GM19438 (cell line): Measurements from ENCODE around the gene CYP4F2.
"Not testable (repeated sequence)": the region's sequence is repeated elsewhere in the genome, so short reads cannot be mapped to it uniquely, and the experiment has no call there.

ENCODE experiments used
- ATAC-seq: cut with Tn5 transposase; IDR thresholded peaks from one replicate; pipeline ENCODE4 v1.9.1; 2021; ENCODE audit warnings: low read depth; ENCODE audit not compliant: unreplicated experiment

Gene CYP4F2

GRCh38 chr19:15862444-15862843 lies 35.4 kb downstream of the CYP4F2 start:
- ATAC-seq: no peak

GRCh38 chr19:15860522-15860921 lies 37.4 kb downstream of the CYP4F2 start:
- no peak for ATAC-seq

- ATAC-seq: no peak
Observed at GRCh38 chr19:15859187-15859586, 38.7 kb downstream of the CYP4F2 start.

DNA sequence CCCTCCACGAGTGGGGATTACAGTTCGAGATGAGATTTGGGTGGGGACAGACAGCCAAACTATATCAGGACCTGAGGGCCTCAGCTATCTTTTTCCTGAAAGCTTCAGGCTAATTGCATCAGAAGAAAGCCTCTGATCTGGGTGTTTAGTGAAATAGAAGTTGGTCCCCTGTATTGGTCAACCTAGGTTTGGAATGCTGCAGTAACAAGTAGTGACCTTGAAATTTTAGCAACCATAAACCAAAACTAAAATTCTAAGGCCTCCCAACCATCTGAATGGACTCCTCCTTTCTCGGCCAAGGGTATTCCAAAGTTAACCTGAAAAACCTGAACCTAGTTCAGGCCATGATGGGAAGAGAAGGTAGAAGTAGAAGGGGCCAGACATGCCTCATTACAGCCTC lies 47.5 kb downstream of the CYP4F2 start:
- no peak for ATAC-seq

GRCh38 chr19:15846923-15847322 lies 51.0 kb downstream of the CYP4F2 start:
- no peak for ATAC-seq

DNA sequence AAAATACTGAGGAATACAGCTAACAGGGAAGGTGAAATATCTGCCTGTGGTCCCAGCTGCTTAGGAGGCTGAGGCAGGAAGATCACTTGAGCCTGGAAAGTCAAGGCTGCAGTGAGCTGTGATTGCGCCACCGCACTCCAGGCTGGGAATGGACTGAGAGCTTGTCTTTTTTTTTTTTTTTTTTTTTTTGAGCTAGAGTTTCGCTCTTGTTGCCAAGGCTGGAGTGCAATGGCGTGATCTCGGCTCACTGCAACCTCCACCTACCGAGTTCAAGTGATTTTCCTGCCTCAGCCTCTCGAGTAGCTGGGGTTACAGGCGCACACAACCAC lies 54.0 kb downstream of the CYP4F2 start:
- ATAC-seq: not testable (repeated sequence)

DNA sequence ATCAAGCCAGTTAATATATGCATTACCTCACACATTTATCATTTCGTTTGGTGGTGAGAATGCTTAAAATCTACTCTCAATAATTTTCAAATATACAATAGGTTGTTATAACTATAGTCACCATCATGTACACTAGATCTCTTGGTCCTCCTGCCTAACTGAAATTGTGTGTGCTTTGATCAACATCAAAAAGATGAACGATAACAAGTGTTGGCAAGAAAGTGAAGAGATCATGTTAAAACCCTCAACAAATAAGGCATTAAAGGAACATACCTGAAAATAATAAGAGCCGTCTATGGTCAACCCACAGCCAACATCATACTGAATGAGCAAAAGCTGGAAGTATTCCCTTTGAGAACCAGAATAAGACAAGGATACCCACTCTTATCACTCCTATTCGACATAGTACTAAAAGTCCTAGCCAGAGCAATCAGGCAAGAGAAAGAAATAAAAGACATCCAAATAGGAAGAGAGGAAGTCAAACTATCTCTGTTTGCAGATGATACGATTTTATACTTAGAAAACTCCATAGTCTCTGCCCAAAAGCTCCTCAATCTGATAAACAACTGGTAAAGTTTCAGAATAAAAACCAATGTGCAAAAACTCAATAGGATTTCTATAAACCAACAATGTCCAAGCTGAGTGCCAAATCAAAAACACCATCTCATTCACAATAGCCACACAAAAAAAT lies 54.5 kb downstream of the CYP4F2 start:
- no peak for ATAC-seq

DNA sequence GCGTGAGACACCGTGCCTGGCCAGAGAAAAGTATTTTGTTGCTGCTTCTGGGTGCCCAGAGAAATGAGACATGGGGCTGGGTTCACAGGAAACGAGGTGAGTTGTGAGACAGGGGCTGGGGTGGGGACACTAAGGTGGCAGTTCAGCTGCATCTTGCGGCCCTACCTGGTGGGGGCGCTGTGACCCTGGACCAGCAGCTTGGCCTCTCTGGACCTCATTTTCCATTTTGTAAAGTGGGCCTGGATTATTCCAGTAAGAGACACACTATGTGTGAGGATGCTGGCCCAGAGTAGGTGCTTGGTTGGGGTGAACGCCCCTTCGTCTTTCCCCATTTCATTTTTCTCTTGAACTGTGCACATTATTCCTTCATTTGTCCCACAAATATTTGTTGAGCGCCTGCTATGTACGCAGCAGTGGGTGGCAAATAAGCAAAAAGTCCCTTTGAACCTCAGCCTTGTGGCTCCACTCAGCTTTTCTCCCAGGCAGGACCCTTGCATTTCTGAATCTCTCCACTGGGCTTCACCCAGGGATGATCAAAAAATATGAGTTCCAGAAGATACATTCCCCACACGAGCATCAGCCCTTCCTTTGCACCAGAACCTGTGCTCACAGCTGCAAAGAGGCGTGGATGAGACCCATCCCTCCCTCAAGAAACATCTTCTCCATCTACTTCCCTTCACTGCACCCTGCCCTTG lies 55.9 kb downstream of the CYP4F2 start:
- no peak for ATAC-seq

GRCh38 chr19:15840833-15841232 lies 57.0 kb downstream of the CYP4F2 start:
- ATAC-seq: no peak

GRCh38 chr19:15839888-15840287 lies 58.0 kb downstream of the CYP4F2 start:
- ATAC-seq: not testable (repeated sequence)

DNA sequence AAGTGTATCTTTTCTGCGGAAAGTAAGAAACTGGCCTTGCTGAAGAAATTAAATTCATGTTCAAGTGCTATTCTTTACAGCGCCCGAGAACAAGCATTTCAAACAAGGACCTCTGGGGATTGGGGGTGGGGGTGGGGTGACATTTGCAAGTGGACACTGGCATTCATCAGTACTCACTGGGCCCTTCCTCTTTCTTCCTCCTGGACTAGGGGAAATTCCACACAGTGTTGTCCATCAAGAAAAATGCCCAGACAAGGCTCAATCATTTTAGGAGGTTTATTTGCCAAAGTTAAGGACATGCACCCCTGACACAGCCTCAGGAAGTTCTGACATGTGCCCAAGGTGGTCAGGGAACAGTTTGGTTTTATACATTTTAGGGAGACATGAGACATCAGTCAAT lies 59.5 kb downstream of the CYP4F2 start:
- ATAC-seq: no peak

GRCh38 chr19:15837221-15837731 lies 60.6 kb downstream of the CYP4F2 start:
- ATAC-seq: peak; percentile 9

DNA sequence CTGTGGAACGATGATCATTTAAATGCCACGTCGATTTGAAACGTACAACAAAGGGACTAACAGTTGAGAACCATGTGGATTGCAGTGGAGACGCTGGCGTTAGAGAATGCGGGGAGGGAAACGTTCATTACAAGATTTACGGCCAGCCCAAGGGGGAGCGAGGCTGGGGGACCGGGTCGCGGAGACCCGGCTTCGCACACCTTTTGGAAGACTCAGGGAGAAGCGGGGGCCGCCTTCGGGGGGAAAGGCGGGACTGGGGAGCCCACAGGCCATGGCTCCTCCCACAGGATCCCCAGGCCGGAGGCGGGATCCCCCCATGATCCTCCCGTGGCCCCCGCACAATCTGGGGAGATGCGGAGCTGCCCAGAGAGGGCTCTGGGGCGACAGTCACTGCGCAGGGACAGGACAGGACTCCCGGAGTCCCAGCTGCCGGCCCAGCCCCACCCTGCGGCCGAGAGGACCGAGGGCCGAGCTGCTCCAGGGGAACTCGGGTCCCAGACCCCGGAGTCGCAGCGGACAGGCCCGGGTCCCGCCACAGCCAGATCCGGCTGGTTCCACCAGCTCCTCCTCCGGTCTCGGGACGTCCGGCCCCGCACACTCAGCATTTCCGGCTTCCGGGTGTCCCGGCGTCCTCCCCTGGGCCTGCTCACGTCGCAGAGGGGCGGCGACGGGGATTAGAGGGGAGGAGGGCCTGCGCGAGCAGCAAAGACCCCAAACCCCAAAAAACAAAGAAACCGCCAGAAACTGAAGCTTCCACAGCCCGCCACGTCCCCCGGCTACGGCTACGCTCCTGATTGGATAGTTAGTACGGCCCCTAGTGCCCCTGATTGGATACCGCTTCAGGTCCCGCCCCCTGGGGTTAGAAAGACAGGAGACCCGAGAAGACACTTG lies 61.3 kb downstream of the CYP4F2 start:
- ATAC-seq: peak; percentile 92

DNA sequence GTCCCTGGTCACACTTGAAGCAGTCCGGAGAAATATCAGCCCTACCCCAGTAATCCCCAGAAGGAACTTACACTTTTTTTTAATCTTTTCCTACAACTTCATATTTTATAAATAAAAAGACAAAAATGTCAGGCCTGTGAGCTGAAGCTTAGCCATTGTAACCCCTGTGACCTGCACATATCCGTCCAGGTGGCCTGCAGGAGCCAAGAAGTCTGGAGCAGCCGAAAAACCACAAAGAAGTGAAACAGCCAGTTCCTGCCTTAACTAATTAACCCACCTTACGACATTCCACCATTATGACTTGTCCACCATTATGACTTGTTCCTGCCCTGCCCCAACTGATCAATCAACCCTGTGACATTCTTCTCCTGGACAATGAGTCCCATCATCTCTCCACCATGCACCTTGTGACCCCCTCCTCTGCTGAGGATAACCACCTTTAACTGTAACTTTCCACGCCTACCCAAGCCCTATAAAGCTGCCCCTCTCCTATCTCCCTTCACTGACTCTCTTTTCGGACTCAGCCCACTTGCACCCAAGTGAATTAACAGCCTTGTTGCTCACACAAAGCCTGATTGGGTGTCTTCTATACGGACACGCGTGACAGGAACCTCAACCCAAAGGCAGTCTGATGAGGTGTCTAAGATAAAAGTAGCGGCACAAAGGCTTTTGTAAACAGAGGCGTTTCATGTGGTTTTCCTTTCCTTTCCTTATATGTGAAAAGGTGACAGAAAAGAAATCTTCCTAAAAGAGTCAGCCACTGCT lies 62.1 kb downstream of the CYP4F2 start:
- ATAC-seq: not testable (repeated sequence)

DNA sequence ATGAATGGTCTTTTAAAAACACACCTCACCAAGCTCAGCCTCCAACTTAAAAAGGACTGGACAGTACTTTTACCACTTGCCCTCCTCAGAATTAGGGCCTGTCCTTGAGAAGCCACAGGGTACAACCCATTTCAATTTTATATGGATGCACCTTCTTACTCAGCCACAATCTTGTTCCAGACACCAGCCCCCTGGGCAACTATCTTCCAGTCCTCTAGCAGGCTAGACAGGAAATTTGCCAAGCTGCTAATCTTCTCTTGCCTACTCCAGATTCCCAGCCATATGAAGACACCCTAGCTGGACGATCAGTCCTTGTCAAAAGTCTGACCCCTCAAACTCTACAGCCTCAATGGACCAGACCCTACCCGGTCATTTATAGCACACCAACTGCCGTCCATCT lies 63.6 kb downstream of the CYP4F2 start:
- not testable (repeated sequence) for ATAC-seq

DNA sequence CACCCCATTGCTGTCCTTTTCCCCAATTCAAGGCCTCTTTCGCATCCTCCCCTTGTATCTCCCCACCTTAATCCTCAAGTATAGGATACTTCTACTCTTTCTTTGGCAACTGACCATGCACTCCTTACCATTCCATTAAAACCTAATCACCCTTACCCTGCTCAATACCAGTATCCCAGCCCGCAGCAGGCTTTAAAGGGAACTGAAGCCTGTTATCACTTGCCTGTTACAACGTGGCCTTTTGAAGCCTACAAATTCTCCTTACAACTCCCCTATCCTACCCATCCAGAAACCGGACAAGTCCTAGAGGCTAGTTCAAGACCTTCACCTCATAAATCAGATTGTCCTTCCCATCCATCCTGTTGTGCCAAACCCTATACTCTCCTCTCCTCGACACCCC lies 66.2 kb downstream of the CYP4F2 start:
- no peak for ATAC-seq

DNA sequence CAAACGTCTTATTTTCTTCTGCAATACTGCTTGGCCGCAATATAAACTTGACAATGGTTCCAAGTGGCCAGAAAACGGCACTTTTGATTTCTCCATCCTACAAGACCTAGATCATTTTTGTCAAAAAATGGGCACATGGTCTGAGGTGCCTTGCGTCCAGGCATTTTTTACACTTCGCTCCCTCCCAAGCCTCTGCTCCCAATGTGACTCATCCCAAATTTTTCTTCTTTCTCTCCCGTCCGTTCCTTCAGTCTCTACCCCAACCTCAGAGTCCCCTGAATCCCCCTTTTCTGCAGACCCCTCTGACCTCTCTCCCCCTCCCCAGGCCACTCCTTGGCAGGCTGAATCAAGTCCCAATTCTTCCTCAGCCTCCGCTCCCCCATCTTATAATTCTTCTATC lies 68.1 kb downstream of the CYP4F2 start:
- ATAC-seq: no peak

GRCh38 chr19:15829306-15829698 lies 68.6 kb downstream of the CYP4F2 start:
- ATAC-seq: no peak

DNA sequence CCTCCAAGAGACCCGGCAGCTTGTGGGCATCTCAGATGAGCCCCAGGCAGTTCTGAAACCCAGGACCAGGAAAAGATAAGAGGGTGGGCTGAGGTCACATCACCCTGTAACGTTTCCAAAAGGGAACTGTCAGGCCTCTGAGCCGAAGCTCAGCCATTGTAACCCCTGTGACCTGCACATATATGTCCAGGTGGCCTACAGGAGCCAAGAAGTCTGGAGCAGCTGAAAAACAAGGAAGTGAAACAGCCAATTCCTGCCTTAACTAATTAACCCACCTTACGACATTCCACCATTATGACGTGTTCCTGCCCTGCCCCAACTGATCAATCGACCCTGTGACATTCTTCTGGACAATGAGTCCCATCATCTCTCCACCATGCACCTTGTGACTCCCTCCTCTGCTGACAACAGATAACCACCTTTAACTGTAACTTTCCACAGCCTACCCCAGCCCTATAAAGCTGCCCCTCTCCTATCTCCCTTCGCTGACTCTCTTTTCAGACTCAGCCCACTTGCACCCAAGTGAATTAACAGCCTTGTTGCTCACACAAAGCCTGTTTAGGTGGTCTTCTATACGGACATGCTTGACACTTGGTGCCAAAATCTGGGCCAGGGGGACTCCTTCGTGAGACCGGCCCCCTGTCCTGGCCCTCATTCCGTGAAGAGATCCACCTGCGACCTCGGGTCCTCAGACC lies 69.1 kb downstream of the CYP4F2 start:
- not testable (repeated sequence) for ATAC-seq

GRCh38 chr19:15828121-15828610 lies 69.7 kb downstream of the CYP4F2 start:
- no peak for ATAC-seq
